ENCODE results near the gene ABCF3. TPM values are rescaled to one million over a fixed set of nuclear protein-coding genes. Genes with fewer than 3 reads are reported as not detected.

Gene ABCF3
- total RNA-seq, 4 donors from 2014 or later, result 31.8 to 54.9 (median 39.5) TPM

GRCh38 chr3:184166671-184167070, 19.3 kb upstream of the ABCF3 start:
- Histone ChIP-seq H3K36me3 (peaks cover 0 to 87% of the 10 kb centered on the region in 2 donors), H3K4me3 (no peak overlapping the region), H3K27ac (peak overlapping the region in 1 of 4 donors; percentile 10), H3K27me3 (no peaks in the 10 kb centered on the region), H3K4me1 (peaks cover 0 to 37% (median 11%) of the 10 kb centered on the region in 3 donors), H3K9me3 (no peaks in the 10 kb centered on the region)
- ATAC-seq, result no peak
- 81 to 100% methylated on average over 3 of the region's 6 CpGs for whole genome bisulfite sequencing, 2 donors (ENCODE audit: low coverage in 1 of 2)
- TF ChIP-seq CTCF (IDR thresholded peaks at IDR 0.05) (no peak), EP300 (IDR thresholded peaks at IDR 0.05) (no peak), POLR2AphosphoS5 (IDR thresholded peaks at IDR 0.05) (no peak), POLR2A (IDR thresholded peaks at IDR 0.05) (no peak)

GRCh38 chr3:184167786-184168185, 18.2 kb upstream of the ABCF3 start:
- peak overlapping the region in 3 of 4 donors; percentile 34 to 60 (median 49) for H3K27ac ChIP-seq
- H3K4me1 ChIP-seq, result peaks cover 0 to 25% (median 3%) of the 10 kb centered on the region in 3 donors
- no peak for ATAC-seq
- WGBS, 2 donors (ENCODE audit: low coverage in 1 of 2), result 88 to 100% methylated on average over 2 to 5 of the region's 8 CpGs
- peaks cover 0 to 98% of the 10 kb centered on the region in 2 donors for H3K36me3 ChIP-seq
- no peak for TF ChIP-seq EP300 (IDR thresholded peaks at IDR 0.05)
- TF ChIP-seq POLR2A (IDR thresholded peaks at IDR 0.05), result no peak
- no peak for TF ChIP-seq POLR2AphosphoS5 (IDR thresholded peaks at IDR 0.05)
- no peak for TF ChIP-seq CTCF (IDR thresholded peaks at IDR 0.05)
- H3K27me3 ChIP-seq, result no peaks in the 10 kb centered on the region
- no peaks in the 10 kb centered on the region for H3K9me3 ChIP-seq
- no peak overlapping the region for H3K4me3 ChIP-seq

- Histone ChIP-seq H3K36me3 (peaks cover 0 to 92% of the 10 kb centered on the region in 2 donors), H3K27me3 (no peaks in the 10 kb centered on the region), H3K9me3 (no peaks in the 10 kb centered on the region), H3K27ac (peak overlapping the region in 3 of 4 donors; percentile 43 to 60 (median 49)), H3K4me3 (no peak overlapping the region), H3K4me1 (peaks cover 0 to 21% (median 0%) of the 10 kb centered on the region in 3 donors)
- TF ChIP-seq POLR2AphosphoS5 (IDR thresholded peaks at IDR 0.05) (no peak), POLR2A (IDR thresholded peaks at IDR 0.05) (no peak), CTCF (IDR thresholded peaks at IDR 0.05) (no peak), EP300 (IDR thresholded peaks at IDR 0.05) (no peak)
- peak; percentile 39 for ATAC-seq
- 33 to 43% methylated on average over 4 to 8 of the region's 9 CpGs for WGBS, 2 donors (ENCODE audit: low coverage in 1 of 2)
Measured at GRCh38 chr3:184168363-184169120, 17.5 kb upstream of the ABCF3 start.

- WGBS, 2 donors (ENCODE audit: low coverage in 1 of 2), result 81 to 87% methylated on average over 3 to 14 of the region's 66 CpGs
- no peak for TF ChIP-seq EP300 (IDR thresholded peaks at IDR 0.05)
- TF ChIP-seq CTCF (IDR thresholded peaks at IDR 0.05), result no peak
- no peak for TF ChIP-seq POLR2A (IDR thresholded peaks at IDR 0.05)
- no peak for TF ChIP-seq POLR2AphosphoS5 (IDR thresholded peaks at IDR 0.05)
- H3K27ac ChIP-seq, result peak overlapping the region in 3 of 4 donors; percentile 37 to 60 (median 49)
- H3K4me3 ChIP-seq, result no peak overlapping the region
- H3K36me3 ChIP-seq, result peaks cover 0 to 76% of the 10 kb centered on the region in 2 donors
- no peaks in the 10 kb centered on the region for H3K9me3 ChIP-seq
- H3K4me1 ChIP-seq, result peaks cover 0 to 16% (median 6%) of the 10 kb centered on the region in 3 donors
- H3K27me3 ChIP-seq, result no peaks in the 10 kb centered on the region
- no peak for ATAC-seq
Measured at GRCh38 chr3:184169896-184170875, 15.8 kb upstream of the ABCF3 start.

All from gastroesophageal sphincter (tissue), 4 donors.